Measurements from ENCODE around the gene ZNF480.

DNA sequence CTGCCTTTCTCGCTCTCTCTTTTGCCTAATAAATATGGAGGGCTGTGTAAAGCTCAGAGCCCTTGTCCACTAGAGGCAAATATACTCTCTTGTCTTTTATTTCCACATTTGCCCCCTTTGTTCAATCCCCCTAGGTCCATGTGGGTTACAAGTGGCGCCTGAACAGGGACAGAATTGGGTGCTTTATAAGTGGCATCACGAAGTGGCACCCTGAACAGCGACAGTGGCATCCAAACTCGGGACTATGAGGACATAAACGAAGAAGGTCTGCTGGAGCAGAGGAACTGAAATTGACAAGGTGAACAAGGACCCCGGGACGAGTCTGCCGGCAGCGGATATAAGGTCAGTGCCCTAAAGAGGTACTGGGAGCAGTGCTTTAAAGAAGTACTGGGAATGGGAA lies 34.8 kb downstream of the ZNF480 start:
- TF ChIP-seq, protein P1, sequence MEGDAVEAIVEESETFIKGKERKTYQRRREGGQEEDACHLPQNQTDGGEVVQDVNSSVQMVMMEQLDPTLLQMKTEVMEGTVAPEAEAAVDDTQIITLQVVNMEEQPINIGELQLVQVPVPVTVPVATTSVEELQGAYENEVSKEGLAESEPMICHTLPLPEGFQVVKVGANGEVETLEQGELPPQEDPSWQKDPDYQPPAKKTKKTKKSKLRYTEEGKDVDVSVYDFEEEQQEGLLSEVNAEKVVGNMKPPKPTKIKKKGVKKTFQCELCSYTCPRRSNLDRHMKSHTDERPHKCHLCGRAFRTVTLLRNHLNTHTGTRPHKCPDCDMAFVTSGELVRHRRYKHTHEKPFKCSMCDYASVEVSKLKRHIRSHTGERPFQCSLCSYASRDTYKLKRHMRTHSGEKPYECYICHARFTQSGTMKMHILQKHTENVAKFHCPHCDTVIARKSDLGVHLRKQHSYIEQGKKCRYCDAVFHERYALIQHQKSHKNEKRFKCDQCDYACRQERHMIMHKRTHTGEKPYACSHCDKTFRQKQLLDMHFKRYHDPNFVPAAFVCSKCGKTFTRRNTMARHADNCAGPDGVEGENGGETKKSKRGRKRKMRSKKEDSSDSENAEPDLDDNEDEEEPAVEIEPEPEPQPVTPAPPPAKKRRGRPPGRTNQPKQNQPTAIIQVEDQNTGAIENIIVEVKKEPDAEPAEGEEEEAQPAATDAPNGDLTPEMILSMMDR (IDR thresholded peaks at IDR 0.05; ENCODE audit: low read depth, low read length): no peak
- TF ChIP-seq EZH2phosphoT487 (IDR thresholded peaks at IDR 0.05; ENCODE audit: low read depth): no peak

All from OCI-LY3 (cell line).